Erythroblast (primary cell): ENCODE measurements around the gene SLC35F1.

Experiments used
- DNase-seq, 2 experiments: peaks; one replicate each; lab custom pipeline; 2025; lab: John Stamatoyannopoulos, UW
- GATA1 ChIP-seq: IDR thresholded peaks from 2 replicates; pipeline ENCODE4 v1.6.1; 2011; ENCODE audit warnings: low read depth, mild to moderate bottlenecking, control low read depth, low read length, moderate library complexity
- POLR2A ChIP-seq: IDR thresholded peaks from 2 replicates; pipeline ENCODE4 v1.6.1; 2011; ENCODE audit warnings: mild to moderate bottlenecking, low read length

SLC35F1 gene

DNA sequence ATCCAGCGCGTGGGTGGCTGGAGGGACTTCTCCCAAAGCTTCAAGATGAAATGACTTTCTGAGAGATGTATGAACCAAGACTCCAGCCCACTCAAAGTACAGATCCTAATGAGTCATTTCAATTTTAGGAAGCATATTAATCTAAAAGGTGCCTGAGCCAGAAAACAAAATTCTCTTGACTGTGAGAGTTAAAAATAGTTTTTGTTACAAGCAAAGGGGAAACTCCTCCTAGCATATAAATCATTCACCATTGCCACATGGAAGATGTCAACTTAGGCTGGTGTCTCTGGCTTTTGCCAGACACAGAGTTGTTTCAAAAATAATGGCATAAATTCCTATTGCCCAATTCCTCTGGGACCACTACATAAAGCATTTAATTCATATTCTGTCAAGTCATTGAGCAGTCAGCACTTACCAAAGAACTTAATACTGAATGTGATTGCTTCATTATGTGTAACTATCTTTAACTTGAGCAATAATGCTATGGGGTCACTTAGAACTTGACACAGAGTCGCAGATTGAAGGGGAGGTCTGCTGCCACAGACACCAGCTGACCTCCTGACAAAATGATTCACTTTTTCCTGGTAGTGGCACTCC, 280.6 kb downstream of the SLC35F1 start:
- TF ChIP-seq GATA1 (no peak), POLR2A (no peak)
- no peak for DNase-seq

DNA sequence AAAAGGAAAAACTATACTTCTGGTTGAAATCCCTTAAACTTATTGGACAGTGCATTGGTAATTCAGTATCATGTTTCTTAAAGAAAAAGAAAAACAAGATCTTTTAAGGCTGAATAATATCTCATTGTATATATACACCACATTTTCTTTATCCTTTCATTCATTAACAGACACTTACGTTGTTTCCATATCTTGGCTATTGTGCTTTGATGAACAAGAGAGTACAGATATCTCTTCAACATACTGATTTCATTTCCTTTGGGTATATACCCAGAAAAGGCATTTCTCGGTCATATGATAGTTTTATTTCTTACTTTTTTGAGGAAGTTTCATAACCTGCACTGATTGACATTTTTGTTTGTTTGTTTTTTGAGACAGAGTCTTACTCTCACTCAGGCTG, 281.5 kb downstream of the SLC35F1 start:
- DNase-seq = no peak
- TF ChIP-seq GATA1 (no peak), POLR2A (no peak)

DNA sequence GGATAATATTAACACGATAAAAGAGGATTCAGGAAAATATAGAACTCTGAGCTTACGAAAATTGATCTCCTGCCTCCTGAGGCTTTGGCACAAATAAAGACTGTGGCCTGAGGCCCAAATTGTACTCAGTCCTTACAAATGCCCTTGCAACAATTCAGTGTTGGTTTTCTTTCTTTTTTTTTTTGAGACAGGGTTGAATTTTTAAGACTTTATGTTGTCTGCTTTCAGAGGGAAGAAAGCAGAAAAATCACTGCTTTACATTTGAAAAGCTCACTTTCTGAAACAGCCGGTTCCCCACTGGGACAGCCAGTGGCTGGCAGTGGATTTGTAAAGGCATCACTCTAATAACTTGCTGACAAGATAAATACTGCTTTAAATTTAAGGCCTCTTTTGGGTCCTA, 290.5 kb downstream of the SLC35F1 start:
- TF ChIP-seq POLR2A (no peak), GATA1 (no peak)
- no peak for DNase-seq

DNA sequence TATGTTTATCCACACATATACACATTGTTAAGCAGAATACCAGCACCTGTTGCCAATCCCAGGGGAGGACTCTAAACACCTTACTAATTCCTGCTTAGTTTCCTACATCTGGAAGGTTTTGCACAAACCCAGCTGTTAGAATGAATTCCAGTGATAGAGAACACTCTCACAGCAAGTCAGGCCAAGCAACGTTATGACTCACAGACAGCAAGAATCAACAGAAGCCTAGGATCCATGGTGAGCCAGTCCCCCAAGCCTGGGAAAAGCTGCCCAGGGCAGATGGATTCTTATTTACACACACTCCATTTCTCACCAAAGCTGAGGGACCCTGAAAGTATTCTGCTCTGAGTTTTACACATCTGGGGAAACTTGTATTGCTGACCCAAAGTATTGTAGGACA, 291.7 kb downstream of the SLC35F1 start:
- TF ChIP-seq GATA1 (no peak), POLR2A (no peak)
- DNase-seq = no peak

DNA sequence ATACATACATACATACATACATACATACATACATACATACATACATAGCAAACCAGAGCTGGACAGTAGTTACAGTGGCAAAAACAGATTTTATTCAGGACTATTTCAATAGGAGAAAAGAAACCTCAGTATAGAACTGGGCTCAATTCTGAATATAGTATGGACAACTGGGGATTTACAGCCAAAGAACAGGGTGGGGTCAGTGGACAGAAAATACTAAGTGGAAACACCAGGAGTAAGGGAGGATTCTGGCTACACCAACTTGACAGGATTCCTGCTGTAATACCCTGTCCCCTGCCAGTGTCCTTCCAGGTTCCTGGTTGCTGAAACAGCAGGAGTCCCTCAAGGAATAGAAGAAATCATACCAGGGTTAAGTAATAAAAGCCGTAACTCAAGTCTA, 293.1 kb downstream of the SLC35F1 start:
- TF ChIP-seq POLR2A (no peak), GATA1 (no peak)
- no peak for DNase-seq

DNA sequence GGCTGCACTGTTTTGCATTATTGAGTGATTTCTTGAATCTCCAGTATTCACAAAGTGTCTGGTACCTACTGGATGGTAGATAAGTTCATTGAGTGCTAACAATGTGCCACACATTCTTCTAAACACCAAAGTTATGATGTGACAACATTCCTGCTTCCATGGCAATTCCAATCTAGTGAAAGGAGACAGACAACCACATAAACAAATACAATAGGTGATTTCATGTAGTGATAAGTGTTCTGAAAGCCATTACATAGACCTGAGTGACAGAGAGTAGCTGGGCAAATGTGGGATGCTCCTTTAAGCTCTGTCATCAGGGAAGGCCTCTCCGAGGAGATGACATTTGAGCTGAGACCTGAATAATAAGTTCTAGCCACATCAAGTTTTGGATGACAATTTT, 295.5 kb downstream of the SLC35F1 start:
- TF ChIP-seq GATA1 = no peak
- no peak for TF ChIP-seq POLR2A
- no peak for DNase-seq

DNA sequence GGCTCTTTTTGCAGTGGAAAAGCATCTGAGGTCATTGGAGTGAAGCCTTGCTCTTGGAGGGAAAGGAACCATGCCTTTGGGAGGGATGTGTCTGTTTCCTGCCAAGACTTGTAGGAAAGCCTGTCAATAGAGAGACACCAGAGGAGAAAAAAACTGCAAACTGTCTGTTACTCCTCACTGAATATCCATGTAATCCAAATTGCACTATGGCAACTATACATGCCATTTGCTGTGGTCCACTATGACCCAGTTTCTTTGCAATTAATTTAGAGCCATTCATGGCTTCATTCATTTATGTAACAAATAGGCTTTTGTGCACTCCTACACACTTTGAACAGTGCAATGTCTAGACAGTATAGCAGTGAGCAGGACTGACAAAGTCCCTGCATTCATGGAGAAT, 296.5 kb downstream of the SLC35F1 start:
- TF ChIP-seq GATA1 = no peak
- no peak for TF ChIP-seq POLR2A

DNA sequence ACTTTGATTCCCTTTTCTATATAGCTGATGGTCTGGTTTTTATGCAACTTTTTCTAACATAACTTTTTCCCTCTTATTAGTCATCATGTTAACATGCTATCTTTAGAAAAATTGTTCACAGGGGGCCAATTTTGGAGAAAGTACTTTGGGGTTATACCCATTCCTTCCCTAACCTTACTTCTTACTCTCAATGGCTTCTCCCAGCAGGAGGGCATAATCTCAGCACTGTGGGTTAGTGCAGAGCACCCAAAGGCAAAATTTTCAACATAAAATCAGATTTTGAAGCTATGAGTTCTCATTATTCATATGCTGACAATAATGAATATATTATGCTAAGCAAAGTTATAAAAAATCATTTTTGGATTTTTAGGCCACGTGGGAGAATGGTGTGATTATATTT, 299.2 kb downstream of the SLC35F1 start:
- DNase-seq = no peak
- TF ChIP-seq GATA1 = no peak
- no peak for TF ChIP-seq POLR2A

More for the DNA sequence above, 296.5 kb downstream of the SLC35F1 start:
- DNase-seq = no peak

DNA sequence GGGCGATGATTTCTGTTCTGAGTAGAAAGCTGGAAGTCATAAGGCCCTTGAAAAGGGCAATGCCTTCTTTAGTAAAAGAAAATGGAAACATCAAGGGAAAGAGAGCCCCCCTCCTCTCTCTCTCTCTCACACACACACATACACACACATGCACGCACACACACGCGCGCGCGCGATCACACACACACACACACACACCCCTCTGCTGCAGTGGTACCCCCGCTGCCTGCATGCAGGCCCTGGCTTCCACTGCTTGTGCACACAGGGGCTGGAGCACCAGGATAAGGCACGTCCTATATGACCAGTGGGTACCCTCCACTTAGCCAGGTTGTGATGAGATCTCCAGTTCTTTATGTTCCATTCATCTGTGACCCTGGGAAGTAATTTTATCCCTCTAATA, 300.9 kb downstream of the SLC35F1 start:
- no peak for DNase-seq
- TF ChIP-seq GATA1 = no peak
- no peak for TF ChIP-seq POLR2A

DNA sequence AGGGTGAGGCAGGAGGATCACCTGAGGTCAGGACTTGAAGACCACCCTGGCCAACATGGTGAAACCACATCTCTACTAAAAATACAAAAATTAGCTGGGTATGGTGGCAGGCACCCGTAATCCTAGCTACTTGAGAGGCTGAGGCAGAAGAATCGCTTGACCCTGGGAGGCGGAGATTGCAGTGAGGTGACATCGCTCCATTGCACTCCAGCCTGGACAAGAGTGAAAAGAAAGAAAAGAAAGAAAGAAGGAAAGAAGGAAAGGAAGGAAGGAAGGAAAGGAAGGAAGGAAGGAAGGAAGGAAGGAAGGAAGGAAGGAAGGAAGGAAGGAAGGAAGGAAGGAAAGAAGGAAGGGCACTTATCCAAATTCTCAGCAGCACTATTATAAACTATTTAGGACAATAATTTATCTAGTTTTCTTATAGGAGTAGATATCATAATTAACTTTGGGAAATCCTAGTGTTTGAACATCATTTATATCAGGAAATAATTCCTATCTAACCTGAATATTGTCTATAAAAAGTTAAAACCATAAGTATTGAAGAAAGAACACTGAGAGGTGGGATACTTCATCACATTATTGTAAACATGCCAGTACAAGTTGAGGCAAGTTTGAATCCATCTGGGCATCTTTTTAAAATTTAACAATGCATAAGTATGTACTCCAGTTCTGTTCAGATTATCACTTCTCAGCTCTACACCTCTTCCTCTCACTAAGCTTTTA, 305.5 kb downstream of the SLC35F1 start:
- DNase-seq = no peak
- no peak for TF ChIP-seq POLR2A
- TF ChIP-seq GATA1 = no peak

DNA sequence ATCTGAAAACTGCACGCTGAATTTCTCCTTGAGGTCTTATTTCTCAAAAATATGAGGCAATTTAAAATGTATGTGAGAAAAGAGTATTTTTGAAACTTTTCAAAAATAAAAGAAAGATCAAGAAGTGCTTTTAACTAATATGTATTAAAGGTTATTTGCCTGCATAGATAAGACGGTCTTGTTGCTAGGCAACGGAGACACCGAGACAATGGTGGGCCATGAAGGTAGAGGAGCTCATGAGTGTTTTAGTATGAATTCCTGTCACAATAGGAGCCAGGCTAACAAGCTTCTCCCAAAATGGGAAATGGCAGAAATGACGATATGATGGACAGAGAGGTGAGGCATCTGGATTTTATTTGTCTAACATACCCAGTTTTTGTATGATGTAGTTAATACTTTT, 308.2 kb downstream of the SLC35F1 start:
- TF ChIP-seq POLR2A (no peak), GATA1 (no peak)
- no peak for DNase-seq

DNA sequence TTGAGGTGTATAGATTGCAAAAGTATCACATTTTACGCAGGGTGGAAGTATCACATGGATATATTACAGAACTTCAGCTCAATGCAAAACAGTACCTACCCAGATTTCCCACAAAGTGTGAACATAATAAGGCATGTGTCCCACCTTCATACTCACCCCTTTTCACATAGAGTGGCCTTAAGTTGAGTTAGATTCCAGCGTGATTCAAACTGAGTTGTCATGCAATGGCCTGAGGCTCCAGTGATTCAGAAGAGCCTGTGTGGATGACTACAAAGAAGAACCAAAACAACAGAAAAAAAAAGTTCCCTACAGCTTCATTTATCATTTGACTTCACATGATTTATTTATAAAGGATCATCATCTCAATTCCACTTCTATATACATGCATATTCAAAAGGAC, 309.7 kb downstream of the SLC35F1 start:
- no peak for DNase-seq
- TF ChIP-seq POLR2A = no peak
- no peak for TF ChIP-seq GATA1

DNA sequence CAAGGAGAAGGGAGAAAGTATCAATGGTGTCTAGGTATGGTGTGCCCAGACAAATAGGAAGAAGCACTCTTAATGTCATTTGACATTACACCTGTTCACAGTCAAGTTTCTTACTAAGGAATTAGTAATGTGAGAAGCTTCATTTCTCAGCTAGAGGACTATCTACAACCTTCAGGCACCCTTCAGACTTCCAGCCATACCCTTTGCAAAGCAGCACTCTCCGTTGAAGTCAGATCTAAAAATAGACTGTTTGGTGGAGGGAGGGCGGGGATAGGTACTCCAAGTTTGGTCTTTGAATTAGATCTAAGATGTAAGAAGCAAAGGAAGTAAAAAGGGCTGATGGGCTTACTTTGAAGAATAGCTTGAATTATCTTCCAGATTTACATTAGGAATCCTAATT, 311.1 kb downstream of the SLC35F1 start:
- TF ChIP-seq POLR2A = no peak
- no peak for TF ChIP-seq GATA1
- no peak for DNase-seq

DNA sequence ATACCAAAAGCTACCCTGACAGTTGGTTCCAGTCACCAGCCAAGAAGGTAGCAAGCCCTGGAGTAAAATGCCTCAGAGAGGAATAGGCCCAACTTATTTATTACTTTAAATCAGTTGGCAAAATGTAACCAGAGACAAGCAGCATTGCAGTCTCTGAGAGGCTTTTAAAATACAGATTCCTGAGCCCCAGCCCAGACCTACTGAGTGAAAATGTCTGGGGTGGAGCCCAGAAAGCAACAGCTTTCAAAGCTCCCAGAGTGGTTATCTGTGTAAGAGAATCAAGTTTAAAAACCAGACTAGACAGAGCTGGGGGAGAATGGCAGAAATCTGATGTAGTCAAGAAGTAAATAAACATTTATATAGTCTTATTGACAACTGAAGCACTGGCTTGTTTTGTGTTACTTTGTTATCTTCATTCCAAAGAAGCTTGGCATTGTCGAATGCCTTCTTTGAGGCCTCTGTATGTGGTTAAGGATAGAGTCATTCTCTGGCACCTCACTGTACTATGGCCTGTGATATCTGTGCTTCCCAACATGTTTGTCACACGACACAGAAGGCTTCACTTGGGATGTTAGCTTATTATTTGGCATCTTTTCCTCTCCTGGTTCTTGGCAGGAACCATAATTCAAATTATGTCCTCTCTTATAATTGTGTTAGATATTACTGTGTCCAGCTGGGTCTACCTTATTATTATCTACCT, 313.5 kb downstream of the SLC35F1 start:
- TF ChIP-seq GATA1 (no peak), POLR2A (no peak)
- DNase-seq = no peak

DNA sequence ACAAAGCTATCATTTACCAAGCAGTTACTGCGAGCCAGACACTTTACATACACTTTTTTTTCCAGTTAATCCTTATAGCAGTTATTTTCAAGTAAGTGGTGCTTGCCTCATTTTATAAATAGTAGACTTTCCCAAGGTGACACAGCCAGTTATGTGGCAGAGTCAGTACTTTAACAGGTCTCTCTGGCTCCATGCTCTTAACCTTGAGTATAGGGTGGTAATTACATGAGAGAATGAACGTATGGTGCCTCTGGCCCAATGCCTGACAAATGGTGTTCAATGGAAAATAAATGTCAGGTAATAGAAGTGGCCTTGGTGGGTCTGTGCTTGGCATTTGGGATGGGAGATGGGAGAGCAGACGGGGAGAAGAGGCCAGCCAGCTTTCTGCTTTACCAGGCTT, 316.3 kb downstream of the SLC35F1 start:
- TF ChIP-seq POLR2A (no peak), GATA1 (no peak)
- DNase-seq = no peak
